Measurements from ENCODE around the gene RBKS.

Gene RBKS

GRCh38 chr2:27890146-27890923 lies at the start of gene RBKS, which contains the start of gene BABAM2:
Gene RBKS (minus strand): TSS chr2:27890387. CDS start chr2:27890345, 42 bp downstream.
Gene BABAM2 (plus strand): TSS chr2:27890729. CDS start chr2:27894557, 3,828 bp downstream.
- DNase-seq = peak; percentile 84

- no peak for DNase-seq
These were observed 44.8 kb upstream of the RBKS start for GRCh38 chr2:27935026-27935425.

DNA sequence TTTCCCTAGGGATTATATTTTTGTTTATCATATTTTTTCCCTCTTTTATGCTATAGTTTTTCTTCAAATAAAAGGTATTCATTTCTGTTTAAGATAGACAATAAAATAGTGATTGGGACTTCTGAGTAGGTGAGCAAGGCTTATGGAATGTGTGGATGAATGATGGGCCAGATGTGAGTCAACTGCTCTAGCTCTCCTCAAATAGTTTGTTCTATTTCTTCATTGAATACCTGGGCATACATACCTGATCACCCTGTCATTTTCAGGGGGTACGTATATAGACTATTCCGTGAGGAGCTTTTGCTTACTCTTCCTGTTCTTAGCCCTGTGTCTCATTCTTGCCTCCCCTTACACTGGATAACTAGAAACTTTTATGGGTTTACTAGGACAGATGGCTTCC lies 42.2 kb upstream of the RBKS start:
- DNase-seq = no peak

DNA sequence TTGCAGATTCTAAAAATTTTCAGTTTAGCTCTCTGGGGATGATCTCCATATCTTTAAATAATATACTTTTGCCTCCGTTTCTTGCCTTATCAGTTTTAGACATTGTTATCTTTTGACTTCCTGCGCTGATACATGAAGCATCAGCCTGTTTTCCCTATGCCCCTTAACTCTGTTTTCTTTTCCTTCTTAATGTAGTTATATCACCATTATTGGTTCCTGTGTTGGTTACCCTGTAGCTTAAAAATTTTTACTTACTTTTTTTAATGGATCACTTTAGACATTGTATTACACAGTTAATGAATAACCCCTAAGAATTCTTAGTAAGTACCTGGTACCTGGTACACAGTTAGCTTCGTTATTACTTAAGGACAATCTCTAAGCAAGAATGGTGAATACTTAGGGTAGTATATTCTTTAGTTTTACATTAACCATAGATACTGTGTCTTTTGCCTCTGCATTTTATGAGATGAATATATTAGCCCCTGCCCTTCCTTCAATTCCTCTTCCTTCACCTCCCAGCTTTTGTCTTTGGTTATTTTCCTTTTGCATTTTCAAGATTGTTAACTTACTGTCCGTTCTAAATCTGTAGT lies 41.3 kb upstream of the RBKS start:
- DNase-seq = no peak

DNA sequence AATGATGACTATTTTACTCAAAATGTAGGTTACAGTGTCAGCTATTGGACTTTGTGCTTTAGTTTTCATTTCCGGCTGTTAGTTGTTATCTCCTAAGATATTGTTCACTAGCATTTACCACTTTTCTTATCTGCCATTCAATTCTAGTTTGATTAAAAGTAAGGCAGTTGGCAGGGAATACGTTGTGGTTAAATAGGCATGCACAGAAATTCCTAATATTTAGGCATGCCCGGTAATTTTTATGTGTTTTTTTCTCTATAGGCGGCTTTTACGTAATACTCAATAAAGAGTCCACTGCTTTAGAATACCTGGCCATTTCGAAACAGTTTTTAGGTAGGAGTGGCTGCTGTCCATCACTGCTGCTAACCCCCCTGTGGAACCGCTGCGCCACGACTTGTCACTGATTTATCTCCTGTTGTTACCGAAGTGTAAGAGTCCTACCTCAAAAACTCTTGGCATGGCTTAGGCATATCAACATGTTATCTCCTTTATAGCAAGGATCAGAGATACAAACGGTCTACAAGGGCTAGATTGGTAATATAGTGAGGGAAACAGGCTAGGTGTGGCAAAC lies 39.8 kb upstream of the RBKS start:
- DNase-seq = no peak

- no peak for DNase-seq
These were observed 35.7 kb upstream of the RBKS start for GRCh38 chr2:27925766-27926472.

GRCh38 chr2:27922842-27923241 lies 32.7 kb upstream of the RBKS start:
- DNase-seq = no peak

DNA sequence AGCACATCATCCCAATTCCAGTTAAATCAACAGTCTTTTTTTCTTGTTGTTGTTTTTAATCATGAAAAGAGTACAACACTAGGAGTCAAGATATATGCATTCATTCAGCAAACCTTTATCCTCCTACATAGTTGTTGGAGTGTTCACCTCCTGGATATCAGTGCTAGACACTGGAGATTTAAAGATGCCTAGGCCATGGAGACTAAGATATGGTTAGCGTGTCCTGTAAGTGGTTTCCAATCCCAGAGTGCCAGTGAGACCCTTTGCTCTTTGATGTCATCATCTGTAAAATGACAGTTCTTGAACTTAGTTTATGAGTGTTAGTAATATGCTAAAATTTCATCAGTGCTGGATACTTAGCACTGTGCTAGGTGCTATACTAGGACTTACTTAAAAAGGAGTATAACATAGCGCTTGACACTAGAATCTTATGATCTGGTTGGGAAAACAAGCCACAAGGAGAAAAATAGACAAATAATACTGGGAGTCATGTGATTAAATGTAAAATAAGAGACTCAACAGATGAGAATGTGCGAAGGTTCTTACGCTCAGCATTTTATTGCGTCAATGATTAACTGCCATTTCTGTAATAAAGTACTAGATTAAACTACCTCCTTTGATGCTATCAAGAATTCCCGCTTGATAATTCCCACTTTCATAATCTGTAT lies 31.8 kb upstream of the RBKS start:
- no peak for DNase-seq

DNA sequence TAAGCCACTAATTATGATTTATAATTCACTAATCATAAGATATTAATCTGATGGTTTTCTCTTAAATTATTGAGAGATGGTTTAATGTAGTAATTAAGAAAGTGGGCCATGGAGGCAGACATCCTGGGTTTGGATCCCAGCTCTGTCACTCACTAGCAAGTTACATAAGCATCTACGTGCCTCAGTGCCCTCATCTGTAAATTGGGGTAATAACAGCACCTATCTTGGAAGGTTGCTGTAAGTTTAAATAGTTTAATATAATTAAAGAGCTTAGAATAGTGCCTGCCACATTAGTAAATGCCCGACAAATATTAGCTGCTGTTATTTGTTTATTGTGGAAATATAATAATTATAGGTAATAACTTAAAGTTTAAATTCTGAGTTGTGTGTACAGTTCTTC lies 31.2 kb upstream of the RBKS start:
- no peak for DNase-seq

DNA sequence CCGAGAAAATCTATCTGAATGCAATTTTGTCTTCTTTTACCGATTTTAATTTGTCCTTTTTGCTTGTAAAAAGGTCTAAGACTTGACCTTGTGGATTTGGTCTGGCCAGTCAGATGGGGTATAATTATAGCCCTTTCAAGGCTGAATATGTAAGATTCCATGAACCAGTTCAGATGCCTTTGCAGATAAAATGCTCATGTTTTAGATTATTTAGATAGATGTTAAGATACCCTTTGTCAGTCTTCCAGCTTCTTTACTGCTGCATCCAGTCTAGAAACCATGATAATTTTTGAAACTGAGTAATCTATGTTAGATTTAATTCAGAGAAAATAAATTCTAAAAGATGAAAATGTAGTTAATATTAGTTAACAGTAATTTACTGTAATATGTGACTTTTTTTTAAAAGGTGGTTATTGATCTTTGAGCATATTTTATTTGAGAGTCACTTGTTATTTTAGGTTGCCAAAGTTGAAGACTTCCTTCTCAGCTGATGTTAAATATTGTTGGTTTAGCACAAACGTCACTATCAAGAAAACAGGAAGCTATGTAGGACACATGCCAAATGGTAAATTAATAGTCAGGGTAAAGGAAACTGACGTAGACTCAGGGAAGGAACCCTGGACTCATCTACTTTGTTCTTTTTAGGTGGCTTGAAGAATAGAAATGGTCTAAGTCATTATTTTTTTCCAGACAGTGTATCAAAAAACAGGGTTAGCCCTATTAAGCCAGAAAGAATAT lies 30.1 kb upstream of the RBKS start:
- no peak for DNase-seq

DNA sequence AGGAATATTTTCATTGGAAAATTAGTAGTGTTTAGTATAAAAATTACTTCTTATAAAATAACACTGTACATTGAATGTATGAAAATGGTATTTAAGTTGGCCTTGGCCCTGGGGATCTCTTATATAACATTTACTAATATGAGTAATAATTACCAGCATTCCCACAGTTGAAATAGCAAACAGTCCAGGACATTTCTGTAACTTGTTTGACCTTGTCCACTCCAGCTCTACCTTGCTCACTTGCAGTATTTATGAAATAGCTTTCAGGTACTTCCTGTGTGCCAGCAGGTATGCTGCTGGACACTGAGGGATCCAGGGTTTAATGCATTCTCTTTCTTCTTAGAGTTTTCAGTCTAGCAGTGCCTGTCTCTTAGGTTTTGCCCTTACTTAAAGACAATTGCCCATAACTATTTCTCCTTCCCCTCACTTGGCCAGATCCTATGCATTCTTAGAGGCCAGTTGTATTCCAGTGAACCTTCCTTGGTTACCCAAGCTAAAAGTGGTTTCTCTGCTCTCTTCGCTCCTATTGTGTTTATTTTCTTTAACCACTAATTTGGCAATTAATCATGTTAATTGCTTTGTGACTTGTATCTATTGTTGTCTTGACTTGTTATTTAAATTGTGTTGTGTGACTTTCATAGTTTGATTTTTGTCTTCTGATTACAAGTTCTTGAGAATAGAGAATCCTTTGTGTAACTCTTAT lies 26.3 kb upstream of the RBKS start:
- DNase-seq = no peak

DNA sequence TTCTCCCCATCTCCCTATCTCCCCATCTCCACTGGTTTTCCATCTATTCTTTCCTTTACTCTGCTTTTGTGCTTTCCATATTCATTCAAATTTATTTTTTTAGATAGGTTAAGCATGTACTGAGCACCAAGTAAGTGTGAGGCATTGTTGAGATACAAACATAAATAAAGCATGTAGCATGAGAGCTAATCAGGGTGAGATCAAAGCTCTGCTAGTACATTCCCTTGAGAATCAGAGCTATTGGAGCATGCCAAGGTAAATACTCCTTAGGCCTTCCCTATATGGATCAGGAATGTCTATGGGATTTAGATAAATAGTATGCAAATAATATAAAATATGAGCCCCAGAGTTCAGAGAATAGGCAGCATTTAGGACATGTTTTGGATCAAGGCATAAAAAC lies 25.7 kb upstream of the RBKS start:
- no peak for DNase-seq

DNA sequence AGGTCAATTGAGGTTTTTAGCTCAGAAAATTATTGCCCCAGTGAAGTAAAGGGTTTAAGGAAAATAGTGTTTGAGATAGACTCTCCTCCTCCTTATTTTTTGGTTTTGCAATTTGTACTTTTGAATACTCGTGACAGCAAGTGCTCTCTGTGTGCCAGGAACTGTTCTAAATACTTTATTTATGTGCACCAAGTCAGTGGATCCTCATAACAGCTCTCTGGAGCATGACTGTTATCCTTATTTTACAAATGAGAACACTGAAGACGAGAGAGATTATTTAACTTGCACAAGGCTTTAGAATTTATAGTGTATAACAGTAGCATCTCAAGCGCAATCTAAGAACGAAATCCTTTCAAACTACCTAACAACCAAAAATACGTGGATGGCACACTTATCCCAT lies 25.0 kb upstream of the RBKS start:
- no peak for DNase-seq

- DNase-seq = no peak
These were observed 24.6 kb upstream of the RBKS start for GRCh38 chr2:27914805-27915175.

GRCh38 chr2:27914041-27914804 lies 24.0 kb upstream of the RBKS start:
- DNase-seq = no peak

DNA sequence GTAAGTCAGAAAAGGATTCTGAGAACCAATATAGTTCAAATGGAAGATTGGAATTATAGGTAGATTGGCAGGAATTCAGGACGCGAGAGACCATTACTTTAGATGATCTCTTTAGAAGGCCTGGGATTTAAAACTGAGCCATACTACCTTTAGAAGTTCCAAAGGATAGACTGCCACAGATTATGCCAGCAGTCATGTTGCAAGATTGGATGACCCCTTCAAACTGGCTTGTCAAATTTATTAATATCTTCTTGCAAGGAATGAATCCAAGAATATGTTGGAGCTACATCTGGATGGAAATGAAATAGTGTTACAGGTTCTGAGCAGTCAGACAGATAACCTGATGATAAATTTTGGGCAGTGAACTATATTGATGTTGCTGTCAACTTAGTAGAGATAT lies 22.3 kb upstream of the RBKS start:
- no peak for DNase-seq

- no peak for DNase-seq
These were observed 21.4 kb upstream of the RBKS start for GRCh38 chr2:27911458-27912210.

DNA sequence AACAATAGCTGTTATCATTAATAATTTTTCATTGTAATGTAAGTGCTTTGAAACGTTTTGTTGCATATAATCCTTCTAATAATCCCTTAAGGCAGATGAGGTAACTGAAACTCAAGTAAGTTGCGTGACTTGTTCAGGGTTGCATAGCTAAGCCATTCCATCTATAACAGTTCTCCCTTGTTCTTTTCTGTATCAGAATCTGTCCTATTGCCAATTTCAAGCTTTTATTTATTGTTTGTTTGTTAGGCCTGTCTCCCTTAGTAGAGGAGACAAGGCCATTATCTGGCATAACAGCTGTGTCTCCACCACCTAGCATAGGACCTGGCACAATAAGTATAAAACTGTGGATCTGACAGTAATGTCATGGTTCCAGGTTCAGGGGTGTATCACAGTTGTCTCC lies 19.7 kb upstream of the RBKS start:
- DNase-seq = no peak

DNA sequence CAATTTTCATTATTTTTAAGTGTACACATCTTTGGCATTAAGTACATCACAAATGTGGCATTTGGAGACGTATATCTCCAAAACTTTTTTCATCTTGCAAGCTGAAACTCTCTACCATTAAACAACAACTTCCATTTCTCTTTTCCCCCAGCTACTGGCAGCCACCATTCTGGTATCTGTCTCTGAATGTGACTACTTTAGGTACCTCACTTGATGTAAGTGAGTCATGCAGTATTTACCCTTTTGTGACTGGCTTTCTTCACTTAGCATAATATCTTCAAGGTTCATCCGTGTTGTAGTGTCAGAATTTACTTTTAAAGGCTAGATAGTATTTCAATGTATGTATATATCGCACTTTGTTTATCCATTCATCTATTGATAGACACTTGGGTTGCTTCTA lies 17.4 kb upstream of the RBKS start:
- DNase-seq = no peak

DNA sequence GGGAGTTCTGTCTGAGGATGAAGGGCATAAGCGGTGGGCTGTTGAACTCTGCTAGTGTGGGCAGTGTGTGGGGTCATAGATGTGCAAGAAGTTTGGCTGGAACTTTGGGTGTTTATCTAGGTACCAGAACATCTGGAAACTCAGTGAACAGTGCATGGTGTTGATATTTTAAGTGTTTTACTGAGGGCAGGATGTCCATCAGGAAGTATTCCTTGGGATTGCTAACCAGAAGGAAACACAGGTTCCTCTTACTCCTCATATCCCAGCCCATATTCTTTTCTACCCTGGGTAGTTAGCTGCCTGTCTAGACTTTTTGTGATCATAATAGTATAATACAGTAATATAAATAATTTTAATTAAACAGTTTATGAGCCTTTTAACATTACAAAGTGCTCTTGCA lies 15.9 kb upstream of the RBKS start:
- no peak for DNase-seq

DNA sequence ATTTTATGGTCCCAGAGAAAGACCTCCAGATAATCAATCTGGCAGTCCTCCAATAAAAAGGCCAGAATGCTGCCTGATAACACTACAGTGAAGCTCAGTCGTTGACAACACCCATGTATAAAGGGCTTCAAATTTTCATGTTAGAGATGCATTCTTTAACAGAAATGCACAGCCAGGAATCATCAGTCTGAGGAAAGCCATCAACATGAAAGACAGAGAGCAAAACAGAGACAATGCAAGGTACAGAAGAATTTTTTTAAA lies 14.1 kb upstream of the RBKS start:
- DNase-seq = no peak
